ENCODE results near the gene PLK5. TPM values are rescaled to one million over a fixed set of nuclear protein-coding genes. Genes with fewer than 3 reads are reported as not detected.

The PLK5 gene
- total RNA-seq: not detected in 2 replicates

GRCh38 chr19:1523412-1524286 is at the start of gene PLK5:
PLK5 (plus strand) TSS chr19:1524077; CDS start chr19:1526997, 2,920 bp downstream.

GRCh38 chr19:1478934-1479707 is 44.8 kb upstream of the PLK5 start, which contains the start of gene C19orf25:
C19orf25 (minus strand) TSS chr19:1479215; CDS start chr19:1478903, 312 bp downstream.

GRCh38 chr19:1490311-1491113 is 33.4 kb upstream of the PLK5 start, which contains the start of gene PCSK4:
PCSK4 (minus strand) TSS chr19:1490350; CDS start chr19:1490346, 4 bp downstream.

GRCh38 chr19:1491114-1491848 is 32.6 kb upstream of the PLK5 start, which contains the start of gene REEP6:
REEP6 (plus strand) TSS chr19:1491181; CDS start chr19:1491270, 89 bp downstream.

GRCh38 chr19:1512671-1513498 is 11.0 kb upstream of the PLK5 start, which contains the start of gene ADAMTSL5:
ADAMTSL5 (minus strand) TSS chr19:1513019; CDS start chr19:1510943, 2,076 bp downstream.

GRCh38 chr19:1568320-1569019 is 44.6 kb downstream of the PLK5 start, which contains the start of gene MEX3D:
MEX3D (minus strand) TSS chr19:1568325; CDS start chr19:1568058, 267 bp downstream.

Other genes with a start within 250 kb of the PLK5 start
- 18.6 and 19.3 TPM in 2 replicates for gene FAM174C, start 248.5 kb upstream of the PLK5 start, total RNA-seq
- gene EFNA2, start 238.2 kb upstream of the PLK5 start, total RNA-seq: not detected in 2 replicates
- gene NDUFS7, start 140.2 kb upstream of the PLK5 start, total RNA-seq: 51.2 and 51.9 TPM in 2 replicates
- 34.0 and 36.7 TPM in 2 replicates for gene GAMT, start 122.5 kb upstream of the PLK5 start, total RNA-seq
- gene DAZAP1, start 116.5 kb upstream of the PLK5 start, total RNA-seq: 45.9 and 53.8 TPM in 2 replicates
- gene RPS15, start 85.7 kb upstream of the PLK5 start, total RNA-seq: 434 and 444 TPM in 2 replicates
- 0.13 and 0.19 TPM in 2 replicates for gene APC2, start 74.0 kb upstream of the PLK5 start, total RNA-seq
- 21.8 and 21.9 TPM in 2 replicates for gene C19orf25, start 44.9 kb upstream of the PLK5 start, total RNA-seq
- gene PCSK4, start 33.7 kb upstream of the PLK5 start, total RNA-seq: 0.53 and 1.1 TPM in 2 replicates
- 0.92 and 1.8 TPM in 2 replicates for gene REEP6, start 32.9 kb upstream of the PLK5 start, total RNA-seq
- 3.0 and 3.7 TPM in 2 replicates for gene ADAMTSL5, start 11.1 kb upstream of the PLK5 start, total RNA-seq
- 23.3 and 28.5 TPM in 2 replicates for gene MEX3D, start 44.2 kb downstream of the PLK5 start, total RNA-seq
- gene MBD3, start 68.8 kb downstream of the PLK5 start, total RNA-seq: 70.9 and 85.6 TPM in 2 replicates
- gene UQCR11, start 81.4 kb downstream of the PLK5 start, total RNA-seq: 72.1 and 122 TPM in 2 replicates
- 34.3 and 41.2 TPM in 2 replicates for gene TCF3, start 128.5 kb downstream of the PLK5 start, total RNA-seq
- gene ONECUT3, start 229.4 kb downstream of the PLK5 start, total RNA-seq: not detected in 2 replicates